Mesenteric fat pad (tissue), 1 donor: ENCODE measurements around the gene CTIF. TPM values are rescaled to one million over a fixed set of nuclear protein-coding genes. Genes with fewer than 3 reads are reported as not detected.

Experiments
- DNase-seq: peaks from one replicate; pipeline ENCODE4 v3.0.0-alpha.2; 2020; ENCODE audit warnings: low spot score
- total RNA-seq: library from RNA; stranded (reverse); fragmentation: NEBNext Ultra II Directional; extraction: Animal tissue kit (Norgen Biotek cat#: 25700); gene quantifications from one replicate; pipeline ENCODE4 v1.2.1, GENCODE V29; 2021
- donor health status: DM: yes; HTN: yes; CAD: no.

Gene CTIF
- total RNA-seq, 1 donor from 2014 or later, result 196 TPM

GRCh38 chr18:48783616-48784520, 245.0 kb downstream of the CTIF start:
- no peak for DNase-seq

- DNase-seq, result no peak
Observed at GRCh38 chr18:48784656-48785055, 245.8 kb downstream of the CTIF start.

GRCh38 chr18:48785091-48785614, 246.3 kb downstream of the CTIF start:
- DNase-seq, result no peak

GRCh38 chr18:48785736-48786454, 247.1 kb downstream of the CTIF start:
- DNase-seq, result peak; percentile 35

- DNase-seq, result peak; percentile 73
Observed at GRCh38 chr18:48786455-48787202, 247.8 kb downstream of the CTIF start.

GRCh38 chr18:48787203-48788151, 248.6 kb downstream of the CTIF start:
- peak; percentile 85 for DNase-seq

- DNase-seq, result no peak
Observed at GRCh38 chr18:48788373-48788772, 249.5 kb downstream of the CTIF start.

- no peak for DNase-seq
Observed at GRCh38 chr18:48789259-48789812, 250.5 kb downstream of the CTIF start.

- peak; percentile 93 for DNase-seq
Observed at GRCh38 chr18:48790226-48790863, 251.5 kb downstream of the CTIF start.

- DNase-seq, result peak; percentile 62
Observed at GRCh38 chr18:48790869-48791635, 252.2 kb downstream of the CTIF start.

GRCh38 chr18:48791636-48792105, 252.8 kb downstream of the CTIF start:
- peak; percentile 43 for DNase-seq

GRCh38 chr18:48792141-48792540, 253.3 kb downstream of the CTIF start:
- DNase-seq, result no peak

GRCh38 chr18:48792611-48793380, 254.0 kb downstream of the CTIF start:
- peak; percentile 53 for DNase-seq

- peak; percentile 37 for DNase-seq
Observed at GRCh38 chr18:48794251-48794970, 255.6 kb downstream of the CTIF start.

- DNase-seq, result peak; percentile 35
Observed at GRCh38 chr18:48795696-48796095, 256.9 kb downstream of the CTIF start.

GRCh38 chr18:48796491-48797205, 257.8 kb downstream of the CTIF start:
- DNase-seq, result peak; percentile 35
